ENCODE data around the gene GOLGA6L4.
"Not testable (repeated sequence)": the region's sequence is repeated elsewhere in the genome, so short reads cannot be mapped to it uniquely, and the experiment has no call there.

Gene GOLGA6L4, protein sequence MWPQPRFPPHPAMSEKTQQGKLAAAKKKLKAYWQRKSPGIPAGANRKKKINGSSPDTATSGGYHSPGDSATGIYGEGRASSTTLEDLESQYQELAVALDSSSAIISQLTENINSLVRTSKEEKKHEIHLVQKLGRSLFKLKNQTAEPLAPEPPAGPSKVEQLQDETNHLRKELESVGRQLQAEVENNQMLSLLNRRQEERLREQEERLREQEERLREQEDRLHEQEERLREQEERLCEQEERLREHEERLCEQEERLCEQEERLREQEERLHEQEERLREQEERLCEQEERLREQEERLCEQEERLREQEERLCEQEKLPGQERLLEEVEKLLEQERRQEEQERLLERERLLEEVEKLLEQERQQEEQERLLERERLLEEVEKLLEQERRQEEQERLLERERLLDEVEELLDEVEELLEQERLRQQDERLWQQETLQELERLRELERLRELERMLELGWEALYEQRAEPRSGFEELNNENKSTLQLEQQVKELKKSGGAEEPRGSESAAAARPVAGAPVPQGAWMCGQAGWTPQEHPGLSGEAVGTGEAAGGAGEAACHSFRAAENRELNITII

DNA sequence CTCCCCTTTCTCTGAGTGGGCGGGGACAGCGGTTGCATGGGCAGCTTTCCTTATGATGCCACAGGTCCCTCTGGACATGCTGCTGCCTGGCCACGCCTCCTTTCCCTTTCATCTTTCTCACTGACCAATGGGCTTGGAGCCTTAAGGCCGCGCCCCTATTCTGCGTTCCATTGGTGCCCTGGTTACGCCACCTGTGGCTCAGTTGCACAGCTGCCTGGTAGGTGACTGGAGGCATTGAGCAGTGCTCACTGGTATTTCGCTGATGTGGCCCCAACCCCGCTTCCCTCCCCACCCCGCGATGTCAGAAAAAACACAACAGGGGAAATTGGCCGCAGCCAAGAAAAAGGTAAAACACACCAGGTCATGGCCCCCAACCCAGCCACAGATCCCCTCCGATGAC lies at the start of gene GOLGA6L4:
Gene GOLGA6L4 (plus strand): TSS at position 201 of the 400 bp plus-strand sequence. CDS start 62 bp downstream, at position 263.
- not testable (repeated sequence) for DNase-seq (ENCODE audit: low read depth)

DNA sequence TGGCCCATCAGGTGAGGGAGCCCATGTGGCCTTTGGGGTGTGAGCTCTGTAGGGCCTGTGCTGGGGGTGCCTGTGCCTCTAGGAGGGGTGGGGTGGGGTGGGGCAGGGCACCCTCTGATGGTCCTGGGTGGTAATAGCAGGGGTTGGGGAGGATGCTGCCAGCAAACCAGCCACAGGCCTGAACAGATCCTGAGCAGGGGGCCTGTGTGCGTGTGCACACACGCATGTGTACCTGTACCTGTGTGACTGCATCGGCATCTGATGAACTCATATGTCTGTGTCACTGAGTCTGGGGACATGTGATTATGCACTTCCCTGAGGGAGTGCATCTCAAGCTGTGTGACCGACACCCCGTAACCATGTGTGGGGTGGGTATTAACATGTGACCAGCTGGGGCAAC lies 42.6 kb upstream of the GOLGA6L4 start:
- not testable (repeated sequence) for DNase-seq (ENCODE audit: low read depth)

DNA sequence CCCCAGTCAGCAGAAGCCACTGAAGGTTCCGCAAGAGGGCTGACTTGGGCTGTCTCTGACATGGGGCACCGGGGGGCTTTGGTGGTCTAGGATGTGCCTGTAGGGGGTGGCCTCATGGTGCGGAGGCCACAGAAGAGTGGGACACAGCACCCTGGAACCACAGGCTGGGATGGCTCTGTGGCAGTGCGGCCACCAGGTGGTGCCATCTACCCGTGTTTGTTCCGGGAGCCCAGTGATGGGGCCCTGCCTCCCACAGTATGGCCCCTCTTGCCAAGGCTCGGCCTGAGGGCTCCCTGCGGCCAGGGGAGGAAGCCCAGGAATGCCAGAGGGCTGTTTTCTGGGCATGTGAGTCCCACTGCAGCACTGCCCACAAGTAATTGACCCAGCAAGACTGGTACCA lies 40.0 kb upstream of the GOLGA6L4 start:
- not testable (repeated sequence) for DNase-seq (ENCODE audit: low read depth)

DNA sequence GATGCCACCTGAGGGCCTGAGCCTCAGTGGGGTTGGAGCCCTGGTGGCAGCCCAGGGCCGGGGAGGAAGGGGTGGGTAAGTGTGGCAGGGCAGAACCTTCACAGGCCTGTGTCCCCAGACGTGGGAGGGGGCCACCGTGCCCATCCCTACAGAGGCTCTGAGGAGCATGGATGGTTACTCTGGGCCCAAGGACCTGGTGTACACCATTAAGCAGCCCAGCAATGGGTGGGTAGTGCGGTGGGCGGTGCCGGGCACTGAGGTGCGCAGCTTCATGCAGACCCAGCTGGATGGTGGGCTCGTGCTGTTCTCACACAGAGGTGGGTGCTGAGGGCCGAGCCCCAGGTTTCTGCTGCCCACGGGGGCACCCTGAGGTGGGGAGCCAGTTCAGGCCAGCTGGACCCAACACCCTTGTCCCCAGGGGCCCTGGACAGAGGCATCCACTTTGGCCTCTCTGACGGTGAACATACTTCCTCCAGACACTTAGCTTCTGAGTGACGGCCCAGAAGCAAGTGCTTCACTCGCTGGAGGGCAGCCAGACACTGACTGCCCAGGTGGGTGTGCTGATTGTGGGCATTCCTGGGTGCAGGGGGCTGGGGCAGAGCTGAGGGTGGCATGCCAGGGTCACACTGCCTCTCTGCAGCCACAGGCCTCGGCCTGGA lies 38.9 kb upstream of the GOLGA6L4 start:
- not testable (repeated sequence) for DNase-seq (ENCODE audit: low read depth)

DNA sequence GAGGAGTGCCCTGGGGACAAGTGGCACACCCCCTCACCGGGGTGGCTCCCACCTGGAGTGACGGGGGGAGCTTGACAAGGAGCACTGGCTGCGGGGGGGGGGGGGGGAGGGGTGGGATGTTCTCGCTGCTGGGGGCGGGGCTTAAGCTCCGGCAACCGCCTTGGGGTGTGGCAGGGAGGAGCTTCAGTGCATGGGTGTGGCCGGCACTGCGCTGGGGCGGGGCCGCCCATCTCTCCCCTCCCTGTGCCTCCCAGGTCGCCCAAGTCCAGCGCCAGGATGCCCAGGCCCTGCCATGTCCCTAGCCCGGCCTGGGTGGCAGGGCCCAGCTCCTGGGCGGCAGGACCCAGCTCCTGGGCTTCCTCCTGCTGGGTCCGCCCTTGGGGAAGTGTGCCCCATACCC lies 35.7 kb upstream of the GOLGA6L4 start:
- not testable (repeated sequence) for DNase-seq (ENCODE audit: low read depth)

DNA sequence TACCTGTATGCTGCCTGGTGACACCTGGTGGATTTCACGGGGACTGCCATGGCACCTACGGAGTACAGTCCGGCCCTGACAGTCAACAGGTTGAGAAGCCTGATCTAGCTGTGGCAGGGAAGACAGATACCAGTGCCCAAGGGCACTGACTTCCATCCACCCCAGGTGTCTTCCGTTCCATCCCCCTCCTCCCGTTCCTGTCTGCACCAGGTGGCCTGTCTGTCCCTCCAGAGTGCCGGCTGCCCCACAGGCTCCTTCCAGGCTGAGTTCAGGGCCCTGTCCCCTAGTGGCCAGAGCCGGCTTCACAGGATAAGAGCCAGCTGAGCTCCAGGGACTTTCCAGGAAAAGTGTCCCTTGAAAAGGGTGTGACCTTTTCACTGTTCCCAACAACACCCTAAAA lies 10.9 kb downstream of the GOLGA6L4 start:
- DNase-seq (ENCODE audit: low read depth), result not testable (repeated sequence)
